Measurements from ENCODE around the gene UPB1.
"Not testable (repeated sequence)": the region's sequence is repeated elsewhere in the genome, so short reads cannot be mapped to it uniquely, and the experiment has no call there.

Gene UPB1

DNA sequence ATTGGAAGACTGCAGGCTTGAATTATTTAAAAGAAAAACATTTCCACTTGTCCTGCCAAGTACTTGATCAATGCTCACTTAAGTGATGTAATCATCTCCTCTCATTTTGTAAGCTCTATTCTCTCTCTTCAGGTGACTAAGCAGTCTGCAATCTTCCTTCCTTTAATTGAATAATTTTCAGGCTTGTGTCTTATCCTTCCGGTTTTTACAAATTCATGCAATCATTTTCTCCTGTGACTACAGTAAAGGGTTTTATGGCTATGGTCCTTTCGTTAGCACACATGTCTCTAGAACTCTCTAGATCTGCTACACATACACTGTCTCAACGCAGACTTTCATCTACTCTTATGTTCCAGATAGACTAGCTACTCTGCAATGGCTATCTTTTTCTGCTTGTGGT, 12.6 kb upstream of the UPB1 start:
- no peak for DNase-seq

DNA sequence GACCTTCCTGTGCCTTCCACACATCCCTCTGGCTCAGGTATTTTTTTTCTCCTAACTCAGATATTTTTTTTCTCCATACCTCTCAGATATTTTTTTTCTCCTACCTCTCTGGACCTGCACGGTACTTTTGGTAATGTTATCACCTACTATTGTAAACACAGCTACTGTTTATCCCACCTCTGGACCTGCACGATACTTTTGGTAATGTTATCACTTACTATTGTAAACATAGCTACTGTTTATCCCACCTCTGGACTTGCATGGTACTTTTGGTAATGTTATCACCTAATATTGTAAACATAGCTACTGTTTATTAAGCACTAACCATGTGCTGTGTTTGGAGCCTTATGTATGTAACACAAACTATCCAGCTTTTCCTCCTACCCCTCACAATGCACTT, 12.1 kb upstream of the UPB1 start:
- DNase-seq = no peak

DNA sequence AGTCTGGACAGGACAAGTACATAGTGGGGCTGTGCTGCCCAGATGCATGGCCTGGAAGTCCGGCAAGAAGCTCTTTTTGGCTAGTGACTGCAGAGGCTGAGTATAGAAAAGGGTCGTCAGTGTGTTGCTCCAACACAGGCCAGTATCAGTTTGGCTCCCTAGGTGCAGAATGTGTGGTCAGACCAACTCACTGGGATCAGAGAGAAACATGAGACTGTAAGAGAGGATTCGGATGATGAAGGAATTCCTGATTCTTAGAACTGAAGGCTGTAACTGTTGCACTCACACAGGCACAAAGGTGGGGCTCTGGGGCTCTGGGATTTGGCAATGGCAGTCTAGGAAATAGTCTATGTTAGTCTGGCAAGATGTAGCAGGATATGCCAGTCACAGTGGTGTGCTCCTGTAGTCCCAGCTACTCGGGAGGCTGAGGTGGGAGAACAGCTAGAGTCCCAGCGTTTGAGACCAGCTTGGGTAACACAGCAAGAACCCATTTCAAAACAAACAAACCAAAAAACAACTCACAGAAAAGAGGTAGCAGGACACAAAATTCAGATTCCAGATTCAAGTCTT, 11.1 kb upstream of the UPB1 start:
- no peak for DNase-seq

- no peak for DNase-seq
These were observed 10.0 kb upstream of the UPB1 start for GRCh38 chr22:24485170-24485569.

GRCh38 chr22:24485608-24486007, 9.5 kb upstream of the UPB1 start:
- peak; percentile 41 for DNase-seq

GRCh38 chr22:24486501-24486921, 8.6 kb upstream of the UPB1 start:
- no peak for DNase-seq

DNA sequence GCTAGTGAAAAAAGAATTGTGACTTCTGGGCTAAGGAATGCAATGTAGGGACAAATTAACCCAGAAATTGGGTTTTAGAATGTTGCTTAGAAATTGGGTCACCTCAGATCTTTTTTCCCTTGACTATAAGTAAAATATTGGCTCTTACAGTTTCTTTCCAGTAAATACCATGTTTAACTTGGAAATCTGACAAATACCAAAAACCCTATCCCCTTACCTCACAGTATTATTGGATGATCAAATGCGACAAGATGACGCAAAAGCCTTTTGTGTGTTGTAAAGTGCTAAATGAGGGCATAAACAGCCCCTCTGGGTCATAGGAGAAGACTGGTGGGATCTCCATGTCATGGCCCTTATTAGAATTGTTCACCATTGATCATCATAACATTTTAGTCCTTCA, 6.1 kb upstream of the UPB1 start:
- DNase-seq = no peak

DNA sequence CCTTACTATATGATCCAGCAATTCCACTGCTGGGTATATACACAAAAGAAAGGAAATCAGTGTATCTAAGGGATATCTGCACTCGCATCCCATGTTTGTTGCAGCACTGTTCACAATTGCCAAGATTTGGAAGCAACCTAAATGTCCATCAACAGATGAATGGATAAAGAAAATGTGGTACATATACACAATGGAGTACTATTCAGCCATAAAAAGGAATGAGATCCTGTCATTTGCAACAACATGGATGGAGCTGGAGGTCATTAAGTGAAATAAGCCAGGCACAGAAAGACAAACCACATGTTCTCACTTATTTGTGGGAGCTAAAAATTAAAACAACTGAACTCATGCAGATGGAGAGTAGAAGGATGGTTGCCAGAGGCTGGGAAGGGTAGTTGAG, 5.7 kb upstream of the UPB1 start:
- not testable (repeated sequence) for DNase-seq

DNA sequence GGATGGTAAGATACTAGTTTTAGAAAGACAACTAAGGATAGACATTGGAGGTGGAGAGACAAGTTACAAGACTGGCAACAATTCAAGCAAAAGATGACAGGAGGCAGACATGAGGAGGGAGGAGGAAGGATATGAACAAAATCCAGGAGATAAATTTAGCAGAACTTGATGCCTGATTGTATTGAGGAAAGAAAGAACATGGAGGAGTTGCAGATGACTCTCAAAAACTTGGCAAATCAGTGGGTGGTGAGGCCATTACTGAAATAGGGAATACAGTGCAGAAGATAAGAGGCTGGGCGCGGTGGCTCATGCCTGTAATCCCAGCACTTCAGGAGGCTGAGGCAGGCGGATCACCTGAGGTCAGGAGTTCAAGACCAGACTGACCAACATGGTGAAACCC, 2.7 kb upstream of the UPB1 start:
- DNase-seq = no peak

DNA sequence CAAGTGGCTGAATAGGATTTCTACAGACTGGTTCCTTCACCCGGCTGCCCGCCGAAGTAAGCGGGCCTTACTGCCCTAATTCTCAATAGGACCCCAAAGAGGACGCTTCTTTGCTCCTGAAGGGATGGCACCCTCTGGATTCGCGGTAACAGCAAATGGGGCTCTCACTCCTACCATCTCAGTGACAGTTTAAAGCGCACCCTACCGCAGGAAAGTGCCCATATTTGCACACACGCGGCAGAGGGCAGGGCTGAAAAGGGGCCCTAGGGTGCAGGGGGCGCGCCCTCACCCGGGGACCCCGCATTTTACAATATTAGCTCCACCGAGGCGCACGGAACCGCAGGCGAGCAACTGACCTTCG, 985 bp upstream of the UPB1 start:
- DNase-seq = no peak

GRCh38 chr22:24495365-24495675, 188 bp downstream of the UPB1 start:
- DNase-seq = no peak

DNA sequence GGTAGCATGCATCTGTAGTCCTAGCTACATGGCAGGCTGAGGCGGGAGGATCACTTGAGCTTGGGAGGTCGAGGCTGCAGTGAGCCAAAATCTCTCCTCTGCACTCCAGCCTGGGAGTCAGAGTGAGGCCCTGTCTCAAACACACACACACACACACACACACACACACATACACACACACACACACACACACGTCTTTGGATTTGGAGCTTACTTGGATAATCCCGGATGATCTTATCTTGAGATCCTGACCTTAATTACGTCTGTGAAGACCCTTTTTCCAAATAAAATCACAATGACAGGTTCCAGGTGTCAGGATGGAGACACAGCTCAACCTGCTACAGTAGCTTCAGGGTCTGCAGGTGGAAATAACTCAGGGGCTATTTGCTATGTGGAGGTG, 1.1 kb downstream of the UPB1 start:
- DNase-seq = no peak

GRCh38 chr22:24496661-24497060, 1.5 kb downstream of the UPB1 start:
- no peak for DNase-seq

- DNase-seq = no peak
These were observed 2.7 kb downstream of the UPB1 start for GRCh38 chr22:24497841-24498258.

DNA sequence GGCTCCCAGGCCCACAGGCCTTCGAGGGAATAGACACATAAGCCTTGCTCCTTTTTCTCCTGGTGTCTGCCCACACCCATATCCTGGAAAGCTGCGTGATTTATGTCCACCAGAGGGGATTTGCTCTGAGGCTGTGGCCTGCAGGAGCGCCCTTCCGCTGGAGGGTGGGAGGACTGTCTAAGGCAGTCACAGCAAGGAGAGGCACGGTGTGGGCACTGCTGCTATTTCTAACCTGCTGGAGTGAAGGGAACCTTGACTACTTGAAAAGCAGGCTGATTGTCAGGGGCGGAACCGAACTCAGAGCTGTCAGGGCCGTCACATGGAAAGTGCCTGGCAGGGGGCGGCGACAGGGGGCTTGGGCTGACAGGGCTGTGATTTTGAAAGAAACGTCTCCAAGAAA, 3.7 kb downstream of the UPB1 start:
- no peak for DNase-seq

GRCh38 chr22:24499706-24500276, 4.7 kb downstream of the UPB1 start:
- DNase-seq = no peak

GRCh38 chr22:24500277-24500820, 5.2 kb downstream of the UPB1 start:
- no peak for DNase-seq

DNA sequence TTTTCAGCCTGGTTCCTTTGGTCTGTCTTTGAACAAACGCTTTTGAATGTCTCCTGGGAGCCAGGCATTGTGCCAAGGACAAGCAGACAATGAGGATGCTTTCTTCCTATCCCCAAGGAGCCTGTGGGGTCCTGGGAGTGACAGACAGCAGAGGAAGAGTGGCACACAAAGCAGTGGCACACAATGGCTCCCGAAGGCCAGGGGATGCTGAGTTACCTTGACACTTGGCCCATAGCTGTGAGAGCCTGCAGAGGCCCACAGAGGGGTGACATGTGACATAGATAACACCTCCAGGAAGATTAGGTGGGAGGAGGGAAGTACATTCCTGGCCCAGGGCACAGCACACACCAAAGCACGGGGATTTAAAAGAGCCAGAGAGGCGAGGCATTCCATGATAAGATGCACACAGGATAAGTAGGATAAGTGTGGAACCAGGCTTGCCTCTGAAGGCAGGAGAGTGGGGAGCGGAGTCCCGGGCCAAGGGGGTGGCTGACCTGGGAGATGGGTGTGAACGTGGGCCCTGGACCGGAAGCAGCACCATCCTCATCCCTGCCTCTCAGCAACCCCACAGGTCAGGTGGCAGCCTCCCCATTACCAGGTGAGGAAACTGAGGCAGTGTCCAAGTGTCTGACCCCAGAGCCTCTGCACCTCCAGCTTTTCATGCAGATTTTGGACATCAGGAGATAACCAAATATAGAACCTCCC, 6.3 kb downstream of the UPB1 start:
- no peak for DNase-seq

- no peak for DNase-seq
These were observed 6.9 kb downstream of the UPB1 start for GRCh38 chr22:24502034-24502433.

DNA sequence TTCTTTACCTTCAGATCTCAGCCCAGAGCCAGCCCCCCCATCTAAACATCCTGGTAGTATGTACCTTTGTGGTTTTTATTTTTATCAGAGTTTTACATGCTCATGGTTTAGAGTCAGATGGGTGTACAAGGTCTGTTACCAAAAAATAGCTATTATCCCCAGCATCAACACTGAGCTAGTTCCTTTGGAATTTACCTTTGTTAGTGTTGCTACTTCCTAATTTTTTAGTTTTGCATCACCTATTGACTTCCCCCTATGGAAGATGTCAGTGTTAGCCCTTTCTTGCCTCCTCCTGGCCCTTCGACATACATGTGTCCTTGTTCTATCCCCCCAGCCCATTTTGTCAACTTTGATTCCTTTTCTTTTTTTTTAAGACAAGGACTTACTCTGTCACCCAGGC, 7.4 kb downstream of the UPB1 start:
- no peak for DNase-seq

DNA sequence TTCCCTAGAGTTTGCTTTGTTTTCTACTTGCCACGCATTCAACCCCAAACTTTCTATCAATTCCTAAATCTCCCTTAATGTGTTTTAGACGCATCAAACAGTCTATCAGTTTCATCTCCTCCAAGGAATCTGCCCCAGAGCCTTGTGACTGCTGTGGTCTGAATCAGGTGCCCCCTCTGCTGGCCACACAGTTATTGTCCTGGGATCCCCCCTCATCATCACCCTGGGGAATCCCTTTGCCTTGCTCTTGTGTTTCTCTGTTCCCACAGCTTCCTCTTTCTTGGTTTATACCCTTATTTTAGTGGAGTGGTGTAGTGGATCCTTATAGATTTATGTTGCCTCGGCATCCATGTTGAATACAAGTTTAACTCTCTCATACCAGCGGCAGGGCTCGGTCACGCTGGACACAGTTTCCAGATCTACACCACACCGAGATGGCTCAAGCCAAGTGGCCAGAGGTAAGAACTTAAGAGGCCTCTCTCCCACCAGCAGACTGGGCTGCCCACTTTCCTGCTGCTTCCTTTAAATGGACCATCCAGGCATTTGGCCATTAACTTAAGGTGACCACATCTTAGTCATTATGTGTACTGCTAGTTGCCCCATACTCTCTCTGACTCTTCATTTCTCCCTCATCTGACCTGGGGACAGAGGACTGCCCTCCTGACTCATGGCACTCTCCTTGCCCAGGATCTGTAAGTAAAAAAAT, 8.2 kb downstream of the UPB1 start:
- DNase-seq = peak; percentile 71

DNA sequence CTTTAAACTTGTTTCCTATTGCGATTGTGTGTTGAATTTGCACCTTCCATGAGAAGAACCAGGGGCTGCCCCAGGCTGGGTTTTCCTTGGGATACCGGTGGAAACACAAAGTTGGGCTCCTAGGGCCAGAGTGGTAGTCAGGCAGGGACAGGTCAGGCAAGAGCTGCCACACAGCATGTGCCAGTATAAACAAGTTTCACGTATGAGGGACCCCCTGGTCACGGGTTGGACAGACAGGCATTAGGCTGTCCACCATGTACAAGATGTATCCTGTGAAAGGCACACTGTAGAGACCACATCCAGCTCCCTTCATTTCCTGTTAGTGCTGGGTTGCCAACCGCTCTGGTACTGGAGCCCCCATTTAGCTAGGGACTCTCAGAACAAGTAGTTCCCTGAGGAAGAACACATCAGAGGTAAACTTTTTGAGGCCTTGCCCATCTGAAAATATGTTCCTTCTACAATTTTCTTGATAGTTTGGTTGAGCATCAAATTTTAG, 8.8 kb downstream of the UPB1 start:
- DNase-seq = no peak

DNA sequence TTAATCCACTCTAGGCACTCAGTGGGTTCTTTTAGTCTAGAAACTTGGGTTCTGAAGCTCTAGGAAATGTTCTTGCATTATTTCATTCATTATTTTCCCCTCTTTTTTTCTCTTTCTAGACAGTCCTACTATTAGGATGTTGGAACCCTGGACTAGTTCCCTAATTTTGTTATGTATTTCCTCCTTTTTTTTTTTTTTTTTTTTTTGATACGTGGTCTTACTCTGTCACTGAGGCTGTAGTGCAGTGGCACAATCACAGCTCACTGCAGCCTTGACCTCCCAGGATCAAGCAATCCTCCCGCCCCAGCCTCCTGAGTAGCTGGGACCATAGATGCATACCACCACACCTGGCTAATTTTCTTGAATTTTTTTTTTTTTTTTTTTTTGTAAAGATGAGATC, 9.4 kb downstream of the UPB1 start:
- DNase-seq = no peak

All from CD4-positive, alpha-beta T cell treated with Interleukin-12 subunit alpha and Interleukin-12 subunit beta, for 1 hour (primary cell).